Esophagus muscularis mucosa (tissue), 4 donors: ENCODE measurements around the gene GNLY.

Experiments
- EP300 ChIP-seq: sonication (generic); formaldehyde crosslinking; IDR thresholded peaks from one replicate; pipeline ENCODE4 v1.6.1; 2017; ENCODE audit warnings: antibody characterized with exemption
- POLR2AphosphoS5 ChIP-seq, 2 donors: sonication (generic); formaldehyde crosslinking; IDR thresholded peaks; one replicate each; pipeline ENCODE4 v1.6.1; 2017; ENCODE audit warnings: antibody characterized with exemption in 2 of 2
- TF ChIP-seq, protein P1 (sequence below), 3 experiments: fragments of 200-600 bp in 2 of 3; fragments of 450-650 bp in 1 of 3; sonication (generic) in 2 of 3; IDR thresholded peaks; one replicate each; pipeline ENCODE4 v1.5.1; 2017 to 2019; ENCODE audit warnings: antibody characterized with exemption in 3 of 3, mild to moderate bottlenecking in 2 of 3, moderate library complexity in 1 of 3

DNA sequence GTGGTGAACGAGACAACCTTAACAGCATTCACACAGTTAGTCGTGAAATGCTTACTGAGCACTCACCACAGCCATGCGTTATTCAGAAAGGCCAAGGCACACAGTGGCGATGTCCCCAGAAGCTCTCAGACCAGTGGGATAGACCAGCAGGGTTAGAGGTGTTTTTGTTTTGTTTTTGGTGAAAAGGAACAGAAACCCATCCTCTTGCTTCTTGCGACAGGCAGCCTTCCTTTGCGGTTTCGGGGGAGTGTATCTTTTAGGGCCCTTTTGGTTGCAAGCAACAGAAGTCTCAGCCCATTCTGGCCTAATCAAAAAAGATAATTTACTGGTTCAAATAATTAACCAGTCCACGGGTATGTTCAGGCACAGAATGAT, 4.7 kb downstream of the GNLY start:
- TF ChIP-seq EP300 (no peak), POLR2AphosphoS5 (IDR thresholded peaks at IDR 0.05) (no peak)
- TF ChIP-seq, protein P1, sequence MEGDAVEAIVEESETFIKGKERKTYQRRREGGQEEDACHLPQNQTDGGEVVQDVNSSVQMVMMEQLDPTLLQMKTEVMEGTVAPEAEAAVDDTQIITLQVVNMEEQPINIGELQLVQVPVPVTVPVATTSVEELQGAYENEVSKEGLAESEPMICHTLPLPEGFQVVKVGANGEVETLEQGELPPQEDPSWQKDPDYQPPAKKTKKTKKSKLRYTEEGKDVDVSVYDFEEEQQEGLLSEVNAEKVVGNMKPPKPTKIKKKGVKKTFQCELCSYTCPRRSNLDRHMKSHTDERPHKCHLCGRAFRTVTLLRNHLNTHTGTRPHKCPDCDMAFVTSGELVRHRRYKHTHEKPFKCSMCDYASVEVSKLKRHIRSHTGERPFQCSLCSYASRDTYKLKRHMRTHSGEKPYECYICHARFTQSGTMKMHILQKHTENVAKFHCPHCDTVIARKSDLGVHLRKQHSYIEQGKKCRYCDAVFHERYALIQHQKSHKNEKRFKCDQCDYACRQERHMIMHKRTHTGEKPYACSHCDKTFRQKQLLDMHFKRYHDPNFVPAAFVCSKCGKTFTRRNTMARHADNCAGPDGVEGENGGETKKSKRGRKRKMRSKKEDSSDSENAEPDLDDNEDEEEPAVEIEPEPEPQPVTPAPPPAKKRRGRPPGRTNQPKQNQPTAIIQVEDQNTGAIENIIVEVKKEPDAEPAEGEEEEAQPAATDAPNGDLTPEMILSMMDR (IDR thresholded peaks at IDR 0.05): no peak
